ENCODE results near the gene LZTS3. TPM values are rescaled to one million over a fixed set of nuclear protein-coding genes. Genes with fewer than 3 reads are reported as not detected.
A peak's percentile ranks its signal among the peaks of the same experiment; 100 is the strongest.

LZTS3 gene
- total and polyA plus RNA-seq, 2 of the 13 experiments (the other 11 are each of a cell fraction or from before 2014, with no cell fraction given), result 10.1 to 31.3 TPM

DNA sequence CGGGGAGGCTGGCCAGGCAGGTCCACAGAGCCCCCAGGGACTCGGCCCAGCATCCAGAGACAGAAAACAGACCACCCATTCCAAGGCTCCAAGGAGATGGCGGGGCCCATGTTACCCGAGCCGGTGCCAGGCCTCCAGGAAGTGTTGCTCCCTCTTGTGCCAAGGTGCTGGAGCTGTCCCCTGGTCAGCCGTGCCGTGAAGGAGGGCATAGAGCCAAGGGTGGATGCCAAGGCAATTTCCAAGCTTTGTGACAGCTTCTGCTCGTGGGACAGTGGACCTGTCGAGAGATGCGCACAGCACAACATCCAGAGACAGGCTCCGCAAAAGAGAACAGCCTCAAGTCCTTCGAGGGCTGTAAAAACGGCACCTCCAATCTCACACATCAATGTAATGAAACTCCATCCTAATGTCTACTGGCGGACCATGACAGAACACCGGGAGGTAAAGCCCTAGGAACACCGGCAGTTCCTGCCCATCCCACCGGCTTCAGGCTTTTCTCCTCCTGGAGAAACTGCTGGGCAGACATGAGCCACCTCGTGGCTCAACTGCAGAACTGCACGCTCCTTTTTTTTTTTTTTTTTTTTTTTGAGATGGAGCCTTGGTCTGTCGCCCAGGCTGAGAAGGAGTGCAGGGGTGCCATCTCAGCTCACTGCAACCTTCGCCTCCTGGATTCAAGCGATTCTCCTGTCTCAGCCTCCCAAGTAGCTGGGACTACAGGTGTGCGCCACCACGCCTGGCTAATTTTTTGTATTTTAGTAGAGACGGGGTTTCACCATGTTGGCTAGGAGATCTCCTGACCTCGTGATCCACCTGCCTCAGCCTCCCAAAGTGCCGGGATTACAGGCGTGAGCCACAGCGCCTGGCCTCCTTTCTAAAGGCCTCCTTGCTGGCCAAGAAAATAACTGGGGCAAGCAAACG, 57.9 kb downstream of the LZTS3 start (continued):
- TF ChIP-seq, protein P1, sequence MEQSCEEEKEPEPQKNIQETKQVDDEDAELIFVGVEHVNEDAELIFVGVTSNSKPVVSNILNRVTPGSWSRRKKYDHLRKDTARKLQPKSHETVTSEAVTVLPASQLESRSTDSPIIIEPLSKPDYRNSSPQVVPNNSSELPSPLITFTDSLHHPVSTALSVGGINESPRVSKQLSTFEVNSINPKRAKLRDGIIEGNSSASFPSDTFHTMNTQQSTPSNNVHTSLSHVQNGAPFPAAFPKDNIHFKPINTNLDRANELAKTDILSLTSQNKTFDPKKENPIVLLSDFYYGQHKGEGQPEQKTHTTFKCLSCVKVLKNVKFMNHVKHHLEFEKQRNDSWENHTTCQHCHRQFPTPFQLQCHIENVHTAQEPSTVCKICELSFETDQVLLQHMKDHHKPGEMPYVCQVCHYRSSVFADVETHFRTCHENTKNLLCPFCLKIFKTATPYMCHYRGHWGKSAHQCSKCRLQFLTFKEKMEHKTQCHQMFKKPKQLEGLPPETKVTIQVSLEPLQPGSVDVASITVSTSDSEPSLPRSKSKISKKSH (CRISPR knock-in tag; IDR thresholded peaks at IDR 0.05; ENCODE audit: borderline replicate concordance), result 0 out of 2 replicates have a peak, but pooled peaks have one; percentile 55
- no peak for TF ChIP-seq ZNF878 (CRISPR knock-in tag; IDR thresholded peaks at IDR 0.05)
- TF ChIP-seq, protein P2, sequence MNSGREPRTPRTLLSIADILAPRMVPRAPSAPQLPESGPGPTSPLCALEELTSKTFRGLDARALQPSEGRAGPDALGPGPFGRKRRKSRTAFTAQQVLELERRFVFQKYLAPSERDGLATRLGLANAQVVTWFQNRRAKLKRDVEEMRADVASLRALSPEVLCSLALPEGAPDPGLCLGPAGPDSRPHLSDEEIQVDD (CRISPR knock-in tag; IDR thresholded peaks at IDR 0.05; ENCODE audit: borderline replicate concordance), result 0 out of 2 replicates have a peak, but pooled peaks have one; percentile 63
- TF ChIP-seq MTF2 (CRISPR knock-in tag; IDR thresholded peaks at IDR 0.05; ENCODE audit: borderline replicate concordance), result peak; percentile 88; the same call in 1 of the 2 replicates
- TF ChIP-seq, protein P3, sequence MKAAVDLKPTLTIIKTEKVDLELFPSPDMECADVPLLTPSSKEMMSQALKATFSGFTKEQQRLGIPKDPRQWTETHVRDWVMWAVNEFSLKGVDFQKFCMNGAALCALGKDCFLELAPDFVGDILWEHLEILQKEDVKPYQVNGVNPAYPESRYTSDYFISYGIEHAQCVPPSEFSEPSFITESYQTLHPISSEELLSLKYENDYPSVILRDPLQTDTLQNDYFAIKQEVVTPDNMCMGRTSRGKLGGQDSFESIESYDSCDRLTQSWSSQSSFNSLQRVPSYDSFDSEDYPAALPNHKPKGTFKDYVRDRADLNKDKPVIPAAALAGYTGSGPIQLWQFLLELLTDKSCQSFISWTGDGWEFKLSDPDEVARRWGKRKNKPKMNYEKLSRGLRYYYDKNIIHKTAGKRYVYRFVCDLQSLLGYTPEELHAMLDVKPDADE (CRISPR knock-in tag; IDR thresholded peaks at IDR 0.05), result no peak
- TF ChIP-seq NFE2L2 (IDR thresholded peaks at IDR 0.05; ENCODE audit: low read length), result no peak
- TF ChIP-seq, protein P4, sequence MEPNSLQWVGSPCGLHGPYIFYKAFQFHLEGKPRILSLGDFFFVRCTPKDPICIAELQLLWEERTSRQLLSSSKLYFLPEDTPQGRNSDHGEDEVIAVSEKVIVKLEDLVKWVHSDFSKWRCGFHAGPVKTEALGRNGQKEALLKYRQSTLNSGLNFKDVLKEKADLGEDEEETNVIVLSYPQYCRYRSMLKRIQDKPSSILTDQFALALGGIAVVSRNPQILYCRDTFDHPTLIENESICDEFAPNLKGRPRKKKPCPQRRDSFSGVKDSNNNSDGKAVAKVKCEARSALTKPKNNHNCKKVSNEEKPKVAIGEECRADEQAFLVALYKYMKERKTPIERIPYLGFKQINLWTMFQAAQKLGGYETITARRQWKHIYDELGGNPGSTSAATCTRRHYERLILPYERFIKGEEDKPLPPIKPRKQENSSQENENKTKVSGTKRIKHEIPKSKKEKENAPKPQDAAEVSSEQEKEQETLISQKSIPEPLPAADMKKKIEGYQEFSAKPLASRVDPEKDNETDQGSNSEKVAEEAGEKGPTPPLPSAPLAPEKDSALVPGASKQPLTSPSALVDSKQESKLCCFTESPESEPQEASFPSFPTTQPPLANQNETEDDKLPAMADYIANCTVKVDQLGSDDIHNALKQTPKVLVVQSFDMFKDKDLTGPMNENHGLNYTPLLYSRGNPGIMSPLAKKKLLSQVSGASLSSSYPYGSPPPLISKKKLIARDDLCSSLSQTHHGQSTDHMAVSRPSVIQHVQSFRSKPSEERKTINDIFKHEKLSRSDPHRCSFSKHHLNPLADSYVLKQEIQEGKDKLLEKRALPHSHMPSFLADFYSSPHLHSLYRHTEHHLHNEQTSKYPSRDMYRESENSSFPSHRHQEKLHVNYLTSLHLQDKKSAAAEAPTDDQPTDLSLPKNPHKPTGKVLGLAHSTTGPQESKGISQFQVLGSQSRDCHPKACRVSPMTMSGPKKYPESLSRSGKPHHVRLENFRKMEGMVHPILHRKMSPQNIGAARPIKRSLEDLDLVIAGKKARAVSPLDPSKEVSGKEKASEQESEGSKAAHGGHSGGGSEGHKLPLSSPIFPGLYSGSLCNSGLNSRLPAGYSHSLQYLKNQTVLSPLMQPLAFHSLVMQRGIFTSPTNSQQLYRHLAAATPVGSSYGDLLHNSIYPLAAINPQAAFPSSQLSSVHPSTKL (CRISPR knock-in tag; IDR thresholded peaks at IDR 0.05), result 0 out of 2 replicates have a peak, but pooled peaks have one; percentile 20
- peak; percentile 100 for TF ChIP-seq ZNF362 (CRISPR knock-in tag; IDR thresholded peaks at IDR 0.05; ENCODE audit: borderline replicate concordance)
- TF ChIP-seq, protein P5, sequence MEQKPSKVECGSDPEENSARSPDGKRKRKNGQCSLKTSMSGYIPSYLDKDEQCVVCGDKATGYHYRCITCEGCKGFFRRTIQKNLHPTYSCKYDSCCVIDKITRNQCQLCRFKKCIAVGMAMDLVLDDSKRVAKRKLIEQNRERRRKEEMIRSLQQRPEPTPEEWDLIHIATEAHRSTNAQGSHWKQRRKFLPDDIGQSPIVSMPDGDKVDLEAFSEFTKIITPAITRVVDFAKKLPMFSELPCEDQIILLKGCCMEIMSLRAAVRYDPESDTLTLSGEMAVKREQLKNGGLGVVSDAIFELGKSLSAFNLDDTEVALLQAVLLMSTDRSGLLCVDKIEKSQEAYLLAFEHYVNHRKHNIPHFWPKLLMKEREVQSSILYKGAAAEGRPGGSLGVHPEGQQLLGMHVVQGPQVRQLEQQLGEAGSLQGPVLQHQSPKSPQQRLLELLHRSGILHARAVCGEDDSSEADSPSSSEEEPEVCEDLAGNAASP (CRISPR knock-in tag; IDR thresholded peaks at IDR 0.05; ENCODE audit: borderline replicate concordance), result peak; percentile 55
- TF ChIP-seq DZIP1 (CRISPR knock-in tag; IDR thresholded peaks at IDR 0.05), result peak; percentile 77; the same call in 1 of the 2 replicates
- TF ChIP-seq ZNF580 (CRISPR knock-in tag; IDR thresholded peaks at IDR 0.05; ENCODE audit: borderline replicate concordance, low read depth), result 0 out of 2 replicates have a peak, but pooled peaks have one; percentile 24
- peak; percentile 99 for TF ChIP-seq SMC3 (IDR thresholded peaks at IDR 0.05; ENCODE audit: low read length)
